AG04450 (cell line): Measurements from ENCODE around the gene PLEKHA6. TPM values are rescaled to one million over a fixed set of nuclear protein-coding genes. Genes with fewer than 3 reads are reported as not detected.
A peak's percentile ranks its signal among the peaks of the same experiment; 100 is the strongest.

Experiments used
- CTCF ChIA-PET: fragments of 300-600, 350-600 bp; formaldehyde crosslinking; extraction: SDS; loops from one replicate; lab custom pipeline; 2022; ENCODE audit warnings: antibody characterized with exemption, inconsistent platforms; lab: Charles Lee
- POLR2A ChIA-PET: fragments of 350-600 bp; formaldehyde crosslinking; extraction: SDS; loops from one replicate; lab custom pipeline; 2021; ENCODE audit warnings: antibody characterized with exemption, inconsistent platforms; lab: Yijun Ruan, JAX
- DNase-seq: peaks from one replicate; pipeline ENCODE4 v3.0.0-alpha.2; 2011; ENCODE audit warnings: low read depth, low spot score
- H3K27ac ChIP-seq: one replicate; pipeline ENCODE4 v1.5.1; 2012; ENCODE audit warnings: low read depth, low read length, control low read depth
- H3K27me3 ChIP-seq: one replicate; pipeline ENCODE4 v1.6.0; 2012; ENCODE audit warnings: low read length; ENCODE audit not compliant: control insufficient read depth, insufficient read depth
- H3K4me3 ChIP-seq: 2 replicates; pipeline ENCODE4 v1.5.1; 2011; ENCODE audit warnings: mild to moderate bottlenecking, low read depth, low read length, control low read depth
- H3K9me3 ChIP-seq: 2 replicates; pipeline ENCODE4 v1.5.1; 2012; ENCODE audit warnings: low read length; ENCODE audit not compliant: control insufficient read depth, insufficient read depth
- CTCF ChIP-seq: IDR thresholded peaks from 2 replicates; pipeline ENCODE4 v1.5.1; 2011; ENCODE audit warnings: low read depth, low read length, control low read depth, inconsistent platforms
- polyA minus RNA-seq: library from RNA; depleted of rRNA, polyadenylated mRNA; stranded (reverse); fragments of >200 nt; gene quantifications from 2 replicates; pipeline ENCODE4 v1.2.3, GENCODE V29; 2011; rRNA and poly(A)+ RNA removed
- polyA plus RNA-seq: library from polyadenylated mRNA; depleted of rRNA; stranded (reverse); fragments of >200 nt; gene quantifications from 2 replicates; pipeline ENCODE4 v1.2.3, GENCODE V29; 2011; rRNA removed

Gene PLEKHA6
- polyA plus RNA-seq (6.8 and 7.7 TPM in 2 replicates), polyA minus RNA-seq (6.6 and 6.9 TPM in 2 replicates)

- ChIA-PET POLR2A (interaction anchor here (0.6 to 1.4 kb wide), 5 partner anchors 9 to 225 kb away, joined by 3 to 5 read pairs (median 3); partner anchors contain the start of gene GOLT1A), CTCF (interaction anchor here (0.6 to 8.0 kb wide), 17 partner anchors 9 to 1022 kb away, joined by 3 to 212 read pairs (median 4); partner anchors contain the start of genes GOLT1A and REN)
- no peaks in the 10 kb centered on the region for H3K27me3 ChIP-seq
- peak within 1 kb of the TSS; percentile 39 for H3K4me3 ChIP-seq
- no peak for DNase-seq
- H3K9me3 ChIP-seq = no peaks in the 10 kb centered on the region
- TF ChIP-seq CTCF = peak; percentile 71
- H3K27ac ChIP-seq = no peak within 1 kb of the TSS
These were observed at the start of gene PLEKHA6 for GRCh38 chr1:204359474-204360255. Gene PLEKHA6 (minus strand): TSS chr1:204359929. CDS start chr1:204273727, 86,202 bp downstream.

- CTCF ChIA-PET = interaction anchor here (1.5 to 2.9 kb wide), 2 partner anchors 11 to 22 kb away, joined by 5 to 36 read pairs; no protein-coding TSS in a partner anchor
- Histone ChIP-seq H3K9me3 (no peaks in the 10 kb centered on the region; the same call in 1 of the 2 replicates), H3K27ac (no peak overlapping the region), H3K4me3 (peak overlapping the region; percentile 98), H3K27me3 (no peaks in the 10 kb centered on the region)
- POLR2A ChIA-PET = no interaction called here
- TF ChIP-seq CTCF = no peak
- DNase-seq = no peak
These were observed 49.4 kb upstream of the PLEKHA6 start for GRCh38 chr1:204409123-204409522.

- no peak for TF ChIP-seq CTCF
- ChIA-PET POLR2A (no interaction called here), CTCF (interaction anchor here (1.8 to 2.9 kb wide), 3 partner anchors 10 to 95 kb away, joined by 9 to 36 read pairs (median 12); no protein-coding TSS in a partner anchor)
- DNase-seq = no peak
- Histone ChIP-seq H3K9me3 (no peaks in the 10 kb centered on the region; the same call in 1 of the 2 replicates), H3K27ac (no peak overlapping the region), H3K4me3 (peak overlapping the region; percentile 98), H3K27me3 (no peaks in the 10 kb centered on the region)
These were observed 48.9 kb upstream of the PLEKHA6 start for GRCh38 chr1:204408602-204409001.

GRCh38 chr1:204408074-204408507 lies 48.4 kb upstream of the PLEKHA6 start:
- Histone ChIP-seq H3K27me3 (no peaks in the 10 kb centered on the region), H3K9me3 (no peaks in the 10 kb centered on the region; the same call in 1 of the 2 replicates), H3K27ac (no peak overlapping the region), H3K4me3 (peak overlapping the region; percentile 98)
- TF ChIP-seq CTCF = no peak
- DNase-seq = no peak
- CTCF ChIA-PET = interaction anchor here (1.3 to 1.8 kb wide), 7 partner anchors 10 to 246 kb away, joined by 3 to 23 read pairs (median 6); partner anchors contain the start of gene GOLT1A
- POLR2A ChIA-PET = no interaction called here
